HepG2 (cell line): ENCODE results near the gene ZNF638. TPM values are rescaled to one million over a fixed set of nuclear protein-coding genes. Genes with fewer than 3 reads are reported as not detected.

Experiments used
- ATAC-seq: fragments of 200-7000 bp; cut with Tn5 transposase; 3 replicates; pipeline ENCODE4 v1.9.1; 2020; ENCODE audit warnings: mild to moderate bottlenecking, moderate library complexity
- BruUV-seq: library from RNA; stranded (reverse); fragments of 400-500 nt; replicated peaks from 2 replicates; lab custom pipeline; 2021; lab: Mats Ljungman, UMichigan
- CTCF ChIA-PET: fragments of 300-600 bp; formaldehyde crosslinking; extraction: SDS; loops from one replicate; lab custom pipeline; 2021; ENCODE audit warnings: low total read pairs, inconsistent platforms, low intra/inter-chr PET ratio; lab: Yijun Ruan, JAX
- POLR2A ChIA-PET: fragments of 350-600 bp; sonication (Branson Sonifier 250); formaldehyde crosslinking; loops from one replicate; lab custom pipeline; 2020; ENCODE audit warnings: antibody characterized with exemption, inconsistent platforms; lab: Yijun Ruan, JAX
- DNase-seq: peaks from one replicate; pipeline ENCODE4 v3.0.0-alpha.2; 2015; ENCODE audit warnings: low spot score
- FAIRE-seq: peaks from 3 replicates; lab custom pipeline; 2011; peaks lifted over from hg19 to GRCh38; lab: Jason Lieb, UNC
- H2AFZ ChIP-seq: one replicate; pipeline ENCODE4 v1.6.1; 2011; ENCODE audit warnings: low read length, inconsistent platforms
- H3K27ac ChIP-seq: fragments of 300-600 bp; 3 replicates; pipeline ENCODE4 v1.8.0; 2011; ENCODE audit warnings: mixed run types, mild to moderate bottlenecking, mixed read lengths, low read length, inconsistent platforms; ENCODE audit not compliant: insufficient read depth; ENCODE audit errors: extremely low read length
- H3K27me3 ChIP-seq, 2 experiments: fragments of 200-600 bp in 1 of 2; 2 replicates in 1 of 2; 3 replicates in 1 of 2; pipeline versions ENCODE4 v1.6.0 to v1.8.0; 2011; ENCODE audit warnings: low read length in 2 of 2, mild to moderate bottlenecking in 2 of 2, moderate library complexity in 2 of 2, inconsistent platforms in 1 of 2; ENCODE audit not compliant: insufficient read depth in 2 of 2, control insufficient read depth in 1 of 2
- H3K36me3 ChIP-seq, 2 experiments: fragments of 200-600 bp in 1 of 2; replicated peaks in 1 of 2; 2 replicates in 1 of 2; 3 replicates in 1 of 2; pipeline versions ENCODE4 v1.5.1 to v1.8.0; 2011; ENCODE audit warnings: low read length in 2 of 2, inconsistent platforms in 1 of 2; ENCODE audit not compliant: insufficient read depth in 2 of 2, control insufficient read depth in 1 of 2
- H3K4me1 ChIP-seq: 2 replicates; pipeline ENCODE4 v1.5.1; 2012; ENCODE audit warnings: low read length, inconsistent platforms; ENCODE audit not compliant: insufficient read depth
- H3K4me2 ChIP-seq: 2 replicates; pipeline ENCODE4 v1.6.0; 2011; ENCODE audit warnings: low read depth, low read length, inconsistent platforms
- H3K4me3 ChIP-seq, 3 experiments: fragments of 200-600 bp in 1 of 3; sonication (generic), shearing (Covaris generic) in 1 of 3; replicated peaks in 1 of 3; 2 replicates each; pipeline ENCODE4 v1.5.1; 2011 to 2016; ENCODE audit warnings: low read length in 3 of 3, inconsistent platforms in 2 of 3, low read depth in 2 of 3, mild to moderate bottlenecking in 2 of 3, control low read depth in 1 of 3, mixed read lengths in 1 of 3; ENCODE audit not compliant: insufficient read depth in 1 of 3
- H3K79me2 ChIP-seq: one replicate; pipeline ENCODE4 v1.6.1; 2011; ENCODE audit warnings: low read length, inconsistent platforms; ENCODE audit not compliant: insufficient read depth
- H3K9ac ChIP-seq: 2 replicates; pipeline ENCODE4 v1.6.0; 2011; ENCODE audit warnings: mild to moderate bottlenecking, low read depth, low read length, inconsistent platforms; ENCODE audit not compliant: insufficient read depth
- H3K9me3 ChIP-seq: 2 replicates; pipeline ENCODE4 v1.5.1; 2012; ENCODE audit warnings: mild to moderate bottlenecking, low read length
- H4K20me1 ChIP-seq: 2 replicates; pipeline ENCODE4 v1.6.0; 2011; ENCODE audit warnings: inconsistent platforms, mild to moderate bottlenecking, low read length, moderate library complexity; ENCODE audit not compliant: insufficient read depth
- AHR ChIP-seq: IDR thresholded peaks from 2 replicates; pipeline ENCODE4 v1.6.1; 2018; ENCODE audit warnings: missing genetic modification reagents, missing compliant biosample characterization
- ARID5B ChIP-seq: IDR thresholded peaks from 2 replicates; pipeline ENCODE4 v1.4.0; 2020; ENCODE audit warnings: mild to moderate bottlenecking, missing genetic modification reagents
- ATF1 ChIP-seq: IDR thresholded peaks from 2 replicates; pipeline ENCODE4 v1.6.1; 2016; ENCODE audit warnings: mild to moderate bottlenecking, control low read depth
- FOXJ3 ChIP-seq: sonication (generic); formaldehyde crosslinking; IDR thresholded peaks from 2 replicates; pipeline ENCODE4 v1.4.0; 2020; ENCODE audit warnings: missing genetic modification reagents, mild to moderate bottlenecking, borderline replicate concordance
- HOXA7 ChIP-seq: sonication (generic); formaldehyde crosslinking; IDR thresholded peaks from 2 replicates; pipeline ENCODE4 v1.8.1; 2022; ENCODE audit warnings: mild to moderate bottlenecking, missing genetic modification reagents, moderate library complexity
- JUNB ChIP-seq: sonication (generic); formaldehyde crosslinking; IDR thresholded peaks from 2 replicates; pipeline ENCODE4 v1.8.0; 2022; ENCODE audit warnings: missing genetic modification reagents, mild to moderate bottlenecking, borderline replicate concordance
- PHF21A ChIP-seq: sonication (generic); formaldehyde crosslinking; IDR thresholded peaks from 2 replicates; pipeline ENCODE4 v1.5.0; 2020; ENCODE audit warnings: mild to moderate bottlenecking, missing genetic modification reagents
- SP5 ChIP-seq: IDR thresholded peaks from 2 replicates; pipeline ENCODE4 v1.6.1; 2016; ENCODE audit warnings: low read depth, borderline replicate concordance
- TEAD2 ChIP-seq: sonication (generic); formaldehyde crosslinking; IDR thresholded peaks from 2 replicates; pipeline ENCODE4 v1.9.0; 2021; ENCODE audit warnings: missing genetic modification reagents
- ZNF343 ChIP-seq: sonication (generic); formaldehyde crosslinking; IDR thresholded peaks from 2 replicates; pipeline ENCODE4 v1.4.0; 2020; ENCODE audit warnings: mild to moderate bottlenecking, missing genetic modification reagents
- ZNF362 ChIP-seq: sonication (generic); formaldehyde crosslinking; IDR thresholded peaks from 2 replicates; pipeline ENCODE4 v1.4.0; 2020; ENCODE audit warnings: missing genetic modification reagents, mild to moderate bottlenecking, borderline replicate concordance
- ZNF44 ChIP-seq: sonication (generic); formaldehyde crosslinking; IDR thresholded peaks from 2 replicates; pipeline ENCODE4 v1.5.1; 2020; ENCODE audit warnings: mild to moderate bottlenecking, missing genetic modification reagents
- ZNF512B ChIP-seq: sonication (generic); formaldehyde crosslinking; IDR thresholded peaks from 2 replicates; pipeline ENCODE4 v1.5.1; 2020; ENCODE audit warnings: missing genetic modification reagents, mild to moderate bottlenecking, borderline replicate concordance
- ZNF577 ChIP-seq: sonication (generic); formaldehyde crosslinking; IDR thresholded peaks from 2 replicates; pipeline ENCODE4 v1.4.0; 2020; ENCODE audit warnings: mild to moderate bottlenecking, low read depth, missing genetic modification reagents, borderline replicate concordance
- ZNF773 ChIP-seq: sonication (generic); formaldehyde crosslinking; IDR thresholded peaks from 2 replicates; pipeline ENCODE4 v1.4.0; 2020; ENCODE audit warnings: missing genetic modification reagents, borderline replicate concordance
- WGBS: methylation state at CpG from one replicate; pipeline ENCODE4 v1.1.6; 2017; ENCODE audit warnings: low lambda C conversion rate; 5-methylcytosine and 5-hydroxymethylcytosine counted together
- in situ Hi-C: cut with HindIII; loops from 2 replicates; pipeline ENCODE4 v1.10.0; 2017; ENCODE audit warnings: low pct_unique_long_range_greater_than_20kb; ENCODE audit not compliant: extremely low pct_ligation_motif_present
- intact Hi-C: fragments of 100-400 bp; cut with micrococcal nuclease; formaldehyde crosslinking; loops from one replicate; pipeline ENCODE4 v1.10.0; 2022; ENCODE audit not compliant: unreplicated experiment
- polyA plus RNA-seq, 8 experiments: library from polyadenylated mRNA; depleted of rRNA in 3 of 8; stranded (reverse) in 7 of 8; unstranded in 1 of 8; fragments of >200 nt; fragmentation: Illumina TruSeq in 4 of 8; extraction: Trizol in 4 of 8; gene quantifications; 2 replicates each; pipeline versions ENCODE4 v1.2.1 to v1.2.3, GENCODE V29; 2011 to 2016; ENCODE audit warnings: low read depth in 4 of 8, missing spikeins in 1 of 8, mixed read lengths in 1 of 8; ENCODE audit not compliant: insufficient read depth in 1 of 8
- total RNA-seq, 5 experiments: library from RNA; depleted of rRNA; stranded (reverse); fragments of >200 nt; fragmentation: Illumina TruSeq; extraction: Trizol; gene quantifications; 2 replicates each; pipeline ENCODE4 v1.2.3, GENCODE V29; 2016; ENCODE audit warnings: low read depth in 1 of 5

ZNF638 gene
- total and polyA plus RNA-seq, 2 of the 13 experiments (the other 11 are each of a cell fraction or from before 2014, with no cell fraction given): 92.7 to 144 TPM

GRCh38 chr2:71458413-71459083, 127.0 kb downstream of the ZNF638 start (continued):
- TF ChIP-seq ZNF512B (CRISPR knock-in tag): no peak

- Histone ChIP-seq H3K9ac (no peak overlapping the region), H3K27me3 (peaks cover 2 to 3% of the 10 kb centered on the region in 2 experiments; a peak in 2 of 5 replicates), H3K4me3 (no peak overlapping the region), H3K27ac (no peak overlapping the region), H3K4me1 (peaks cover 44% of the 10 kb centered on the region), H3K36me3 (no peaks in the 10 kb centered on the region), H4K20me1 (no peaks in the 10 kb centered on the region), H3K4me2 (peak overlapping the region; percentile 23; the same call in 1 of the 2 replicates), H3K79me2 (no peaks in the 10 kb centered on the region), H3K9me3 (no peaks in the 10 kb centered on the region), H2AFZ (no peak overlapping the region)
- CTCF ChIA-PET: no interaction called here
- intact Hi-C loops: loop anchor here (5.0 kb wide), 1 partner anchor 53 kb away; no protein-coding TSS in a partner anchor
- DNase-seq (no peak), ATAC-seq (no peak), FAIRE-seq (no peak)
- POLR2A ChIA-PET: no interaction called here
- no TSS peak for BruUV-seq
- in situ Hi-C loops: no loop called here
- WGBS: 9% methylated on average over 2 of the region's 2 CpGs
- TF ChIP-seq FOXJ3 (CRISPR knock-in tag) (no peak), PHF21A (CRISPR knock-in tag) (no peak), HOXA7 (no peak), ARID5B (no peak), AHR (CRISPR knock-in tag) (no peak), ZNF44 (no peak), ZNF362 (CRISPR knock-in tag) (no peak), TEAD2 (CRISPR knock-in tag) (no peak), ATF1 (CRISPR knock-in tag) (no peak), SP5 (CRISPR knock-in tag) (no peak), ZNF773 (CRISPR knock-in tag) (no peak), ZNF343 (no peak), ZNF577 (CRISPR knock-in tag) (no peak), JUNB (CRISPR knock-in tag) (no peak)
These were observed 127.5 kb downstream of the ZNF638 start for GRCh38 chr2:71459084-71459431.
